ENCODE measurements around the gene EXOC6B. TPM values are rescaled to one million over a fixed set of nuclear protein-coding genes. Genes with fewer than 3 reads are reported as not detected.

Gene EXOC6B
- total RNA-seq, 1 donor from 2014 or later = 32.2 TPM

DNA sequence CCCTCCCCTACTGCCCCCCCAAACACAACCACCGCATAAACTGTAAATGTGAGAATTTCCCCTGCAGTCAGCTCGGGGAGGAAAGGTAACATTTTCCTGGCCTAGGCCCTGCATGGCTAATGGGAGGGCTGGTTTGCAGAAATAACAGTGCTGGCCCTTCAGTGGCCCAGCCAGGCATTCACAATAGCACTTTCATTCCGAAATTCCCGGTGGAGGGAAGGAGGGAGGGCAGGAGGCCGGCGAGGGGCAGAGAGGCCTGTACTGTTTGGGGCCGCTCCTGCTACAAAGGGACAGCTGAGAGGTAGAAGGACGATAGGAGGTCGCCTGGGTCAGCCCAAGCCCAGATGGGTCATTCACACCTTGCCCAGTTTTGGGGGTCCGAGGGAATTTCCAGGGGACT is 689.5 kb downstream of the EXOC6B start:
- H3K4me1 Mint-ChIP-seq (ENCODE audit: low read depth) = peaks cover 14% of the 10 kb centered on the region
- no peak for TF ChIP-seq CTCF (IDR thresholded peaks at IDR 0.05)
- no peak overlapping the region for H3K4me3 Mint-ChIP-seq (ENCODE audit: unreplicated experiment)
- H3K36me3 Mint-ChIP-seq (ENCODE audit: low read depth) = no peaks in the 10 kb centered on the region
- H3K27ac Mint-ChIP-seq (ENCODE audit: unreplicated experiment) = no peak overlapping the region
- peak; percentile 58 for DNase-seq (ENCODE audit: low spot score)
- peaks cover under 1% of the 10 kb centered on the region for H3K27me3 Mint-ChIP-seq (ENCODE audit: low read depth)
- no peaks in the 10 kb centered on the region for H3K9me3 Mint-ChIP-seq (ENCODE audit: low read depth)

- H3K4me1 Mint-ChIP-seq (ENCODE audit: low read depth) = peaks cover 14% of the 10 kb centered on the region
- DNase-seq (ENCODE audit: low spot score) = no peak
- no peaks in the 10 kb centered on the region for H3K36me3 Mint-ChIP-seq (ENCODE audit: low read depth)
- TF ChIP-seq CTCF (IDR thresholded peaks at IDR 0.05) = no peak
- H3K27ac Mint-ChIP-seq (ENCODE audit: unreplicated experiment) = no peak overlapping the region
- no peak overlapping the region for H3K4me3 Mint-ChIP-seq (ENCODE audit: unreplicated experiment)
- H3K9me3 Mint-ChIP-seq (ENCODE audit: low read depth) = no peaks in the 10 kb centered on the region
- peaks cover 1% of the 10 kb centered on the region for H3K27me3 Mint-ChIP-seq (ENCODE audit: low read depth)
Measured at GRCh38 chr2:72135921-72136320, 689.9 kb downstream of the EXOC6B start.

DNA sequence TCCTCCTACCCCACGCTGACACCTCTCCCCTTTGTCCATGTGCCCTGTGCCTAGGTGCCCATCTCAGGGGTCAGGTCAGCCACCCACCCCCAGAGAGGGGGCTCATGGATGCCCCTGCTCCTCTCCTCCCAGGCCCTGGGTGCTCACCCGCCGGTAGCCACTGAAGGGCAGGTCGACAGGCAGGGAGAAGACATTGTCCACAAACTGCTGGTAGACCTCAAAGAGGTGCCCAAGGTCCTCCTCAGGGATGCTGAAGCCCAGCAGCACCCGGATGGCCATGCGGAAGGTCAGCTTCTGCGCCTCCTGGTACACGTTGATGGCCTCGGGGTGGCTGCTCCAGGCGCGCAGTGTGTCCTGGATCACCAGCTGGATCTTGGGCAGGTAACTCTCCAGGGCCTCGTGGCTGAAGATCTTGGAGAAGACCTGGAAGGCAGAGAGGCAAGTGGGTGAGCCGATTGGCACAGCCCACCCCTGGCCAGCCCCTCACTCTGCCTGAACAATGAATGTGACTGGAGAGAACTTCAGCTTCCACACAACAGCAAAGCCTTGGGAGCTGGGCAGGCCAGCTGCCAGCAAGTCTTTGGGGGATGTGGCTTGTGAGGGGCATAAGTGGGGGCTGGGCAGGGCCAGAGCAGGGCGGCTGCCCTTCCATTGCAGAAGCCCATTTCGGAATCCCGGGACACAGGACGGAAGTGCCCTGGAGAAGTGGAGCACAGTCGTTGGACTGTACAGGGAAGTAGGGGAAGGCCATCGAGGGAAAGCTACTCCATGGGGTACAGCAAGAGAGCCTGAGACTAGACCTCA is 690.6 kb downstream of the EXOC6B start:
- H3K27ac Mint-ChIP-seq (ENCODE audit: unreplicated experiment) = no peak overlapping the region
- H3K4me1 Mint-ChIP-seq (ENCODE audit: low read depth) = peaks cover 14% of the 10 kb centered on the region
- no peaks in the 10 kb centered on the region for H3K9me3 Mint-ChIP-seq (ENCODE audit: low read depth)
- no peak overlapping the region for H3K4me3 Mint-ChIP-seq (ENCODE audit: unreplicated experiment)
- peaks cover 1% of the 10 kb centered on the region for H3K27me3 Mint-ChIP-seq (ENCODE audit: low read depth)
- DNase-seq (ENCODE audit: low spot score) = peak; percentile 79
- no peaks in the 10 kb centered on the region for H3K36me3 Mint-ChIP-seq (ENCODE audit: low read depth)
- TF ChIP-seq CTCF (IDR thresholded peaks at IDR 0.05) = no peak

DNA sequence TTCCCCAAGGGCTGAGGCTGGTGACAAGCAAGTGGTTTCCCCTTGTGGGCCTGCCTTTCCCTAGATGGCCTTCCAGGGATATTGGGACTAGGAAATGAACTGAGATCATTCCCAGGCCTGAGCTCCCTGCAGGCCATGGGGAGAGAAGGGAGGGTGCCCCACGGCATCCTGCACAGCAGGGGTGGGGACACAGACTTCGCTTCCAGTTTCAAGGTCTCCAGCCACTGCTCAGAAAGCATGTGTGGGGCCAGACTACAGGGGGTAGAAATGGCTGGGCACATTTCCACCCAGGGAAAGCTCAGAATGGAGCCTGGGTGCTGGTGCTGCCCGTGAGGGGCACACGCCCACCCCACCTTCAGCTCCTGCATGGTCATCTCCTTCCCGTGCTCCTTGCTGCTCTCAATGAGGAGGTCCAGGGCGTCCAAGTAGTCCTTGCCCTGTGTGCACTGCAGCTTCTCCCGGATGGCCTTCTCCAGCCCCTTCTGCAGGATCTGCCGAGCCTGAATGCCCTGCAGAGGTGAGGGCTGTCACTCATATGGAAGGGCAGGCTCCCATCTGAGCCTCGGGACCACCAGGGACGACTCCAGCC is 691.3 kb downstream of the EXOC6B start:
- H3K27ac Mint-ChIP-seq (ENCODE audit: unreplicated experiment) = no peak overlapping the region
- peaks cover 1% of the 10 kb centered on the region for H3K27me3 Mint-ChIP-seq (ENCODE audit: low read depth)
- H3K9me3 Mint-ChIP-seq (ENCODE audit: low read depth) = no peaks in the 10 kb centered on the region
- peak; percentile 62 for DNase-seq (ENCODE audit: low spot score)
- no peak for TF ChIP-seq CTCF (IDR thresholded peaks at IDR 0.05)
- H3K36me3 Mint-ChIP-seq (ENCODE audit: low read depth) = no peaks in the 10 kb centered on the region
- H3K4me1 Mint-ChIP-seq (ENCODE audit: low read depth) = peaks cover 11% of the 10 kb centered on the region
- H3K4me3 Mint-ChIP-seq (ENCODE audit: unreplicated experiment) = no peak overlapping the region

GRCh38 chr2:72133721-72134407 is 692.0 kb downstream of the EXOC6B start:
- H3K9me3 Mint-ChIP-seq (ENCODE audit: low read depth) = no peaks in the 10 kb centered on the region
- DNase-seq (ENCODE audit: low spot score) = peak; percentile 69
- H3K4me1 Mint-ChIP-seq (ENCODE audit: low read depth) = peaks cover 4% of the 10 kb centered on the region
- H3K4me3 Mint-ChIP-seq (ENCODE audit: unreplicated experiment) = no peak overlapping the region
- no peaks in the 10 kb centered on the region for H3K36me3 Mint-ChIP-seq (ENCODE audit: low read depth)
- no peak overlapping the region for H3K27ac Mint-ChIP-seq (ENCODE audit: unreplicated experiment)
- H3K27me3 Mint-ChIP-seq (ENCODE audit: low read depth) = peaks cover 1% of the 10 kb centered on the region
- TF ChIP-seq CTCF (IDR thresholded peaks at IDR 0.05) = no peak

All from chondrocyte (in vitro differentiated cells).